Measurements from ENCODE around the gene TRANK1. TPM values are rescaled to one million over a fixed set of nuclear protein-coding genes. Genes with fewer than 3 reads are reported as not detected.

TRANK1 gene
- polyA plus RNA-seq, 1 experiment: 22.4 TPM

- DNase-seq (ENCODE audit: low read depth, low spot score): no peak
- Histone ChIP-seq H3K9me3 (ENCODE audit: control insufficient read depth, insufficient read depth, low read length) (peaks cover 20% of the 10 kb centered on the region), H3K27ac (ENCODE audit: low read depth, low read length) (no peak overlapping the region), H3K4me3 (ENCODE audit: low read depth, low read length) (peak overlapping the region; percentile 69), H3K27me3 (ENCODE audit: control insufficient read depth, insufficient read depth, low read length) (no peaks in the 10 kb centered on the region)
- CTCF ChIA-PET: interaction anchor here (1.2 to 3.6 kb wide), 2 partner anchors 13 kb away, joined by 4 to 24 read pairs; no protein-coding TSS in a partner anchor
- POLR2A ChIA-PET: interaction anchor here (0.5 to 1.3 kb wide), 3 partner anchors 13 to 363 kb away, joined by 3 to 4 read pairs (median 3); no protein-coding TSS in a partner anchor
- no peak for TF ChIP-seq CTCF (IDR thresholded peaks at IDR 0.05; ENCODE audit: low read depth, low read length)
Observed at GRCh38 chr3:36945333-36945980, 603 bp upstream of the TRANK1 start.

GRCh38 chr3:36944012-36944640 lies 728 bp downstream of the TRANK1 start:
- DNase-seq (ENCODE audit: low read depth, low spot score): no peak
- Histone ChIP-seq H3K27me3 (ENCODE audit: control insufficient read depth, insufficient read depth, low read length) (no peaks in the 10 kb centered on the region), H3K4me3 (ENCODE audit: low read depth, low read length) (peak overlapping the region; percentile 69), H3K27ac (ENCODE audit: low read depth, low read length) (peak overlapping the region; percentile 47), H3K9me3 (ENCODE audit: control insufficient read depth, insufficient read depth, low read length) (peaks cover 20% of the 10 kb centered on the region)
- POLR2A ChIA-PET: interaction anchor here (1.0 to 1.3 kb wide), 2 partner anchors 14 to 32 kb away, joined by 3 read pairs; no protein-coding TSS in a partner anchor
- peak; percentile 16; the same call in 1 of the 2 replicates for TF ChIP-seq CTCF (IDR thresholded peaks at IDR 0.05; ENCODE audit: low read depth, low read length)
- CTCF ChIA-PET: interaction anchor here (0.9 to 3.6 kb wide), 3 partner anchors 11 to 215 kb away, joined by 3 to 24 read pairs (median 4); no protein-coding TSS in a partner anchor

DNA sequence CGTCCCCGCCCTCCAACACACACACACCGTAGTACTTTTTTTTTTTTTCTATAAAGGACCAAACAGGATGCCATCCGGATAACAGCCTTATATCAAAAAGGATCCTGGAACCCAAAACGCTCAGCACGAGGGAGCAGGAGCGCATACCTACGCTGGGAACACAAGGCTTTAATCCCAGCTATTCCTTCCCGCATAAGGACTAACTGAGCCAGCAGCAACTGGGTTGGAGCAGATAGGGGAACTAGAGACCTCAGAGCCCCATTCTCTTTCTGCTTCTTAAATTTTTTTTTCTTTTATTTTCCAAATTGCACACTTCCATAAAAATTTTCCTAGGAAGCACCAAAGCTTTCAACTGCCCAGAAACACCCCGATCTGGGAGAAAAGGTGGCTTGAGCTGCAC lies 1.3 kb downstream of the TRANK1 start:
- peaks cover 20% of the 10 kb centered on the region for H3K9me3 ChIP-seq (ENCODE audit: control insufficient read depth, insufficient read depth, low read length)
- no peak for DNase-seq (ENCODE audit: low read depth, low spot score)
- TF ChIP-seq CTCF (IDR thresholded peaks at IDR 0.05; ENCODE audit: low read depth, low read length): no peak
- peak overlapping the region; percentile 69 for H3K4me3 ChIP-seq (ENCODE audit: low read depth, low read length)
- H3K27ac ChIP-seq (ENCODE audit: low read depth, low read length): no peak overlapping the region
- CTCF ChIA-PET: interaction anchor here (1.8 to 3.6 kb wide), 2 partner anchors 15 to 214 kb away, joined by 4 to 24 read pairs; no protein-coding TSS in a partner anchor
- H3K27me3 ChIP-seq (ENCODE audit: control insufficient read depth, insufficient read depth, low read length): no peaks in the 10 kb centered on the region
- POLR2A ChIA-PET: no interaction called here

DNA sequence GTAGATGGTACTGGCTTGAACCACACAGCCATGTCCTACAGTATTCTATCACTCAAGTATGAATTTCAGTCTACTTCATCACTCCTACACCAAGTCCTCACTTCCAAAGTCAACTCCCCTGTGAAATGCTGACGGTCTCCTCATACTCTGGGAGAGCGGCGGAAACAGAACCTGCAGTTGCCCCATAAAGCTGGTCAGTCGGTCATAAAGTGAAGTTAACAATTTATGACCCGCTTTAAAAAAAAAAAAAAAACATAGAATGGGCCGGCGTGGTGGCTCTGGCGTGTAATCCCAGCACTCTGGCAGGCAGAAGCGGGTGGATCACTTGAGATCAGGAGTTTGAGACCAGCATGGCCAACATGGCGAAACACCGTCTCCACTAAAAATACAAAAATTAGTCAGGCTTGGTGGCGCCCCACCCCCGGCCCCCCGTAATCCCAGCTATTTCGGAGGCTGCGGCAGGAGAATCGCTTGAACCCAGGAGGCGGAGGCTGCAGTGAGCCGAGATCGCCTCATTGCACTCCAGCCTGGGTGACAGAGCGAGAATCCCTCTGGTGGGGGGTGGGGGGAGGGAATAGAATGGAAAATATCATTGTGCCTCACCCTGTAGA lies 2.1 kb downstream of the TRANK1 start:
- Histone ChIP-seq H3K27me3 (ENCODE audit: control insufficient read depth, insufficient read depth, low read length) (no peaks in the 10 kb centered on the region), H3K9me3 (ENCODE audit: control insufficient read depth, insufficient read depth, low read length) (peaks cover 13% of the 10 kb centered on the region), H3K27ac (ENCODE audit: low read depth, low read length) (no peak overlapping the region), H3K4me3 (ENCODE audit: low read depth, low read length) (no peak overlapping the region)
- no peak for TF ChIP-seq CTCF (IDR thresholded peaks at IDR 0.05; ENCODE audit: low read depth, low read length)
- ChIA-PET CTCF (interaction anchor here (0.6 to 3.6 kb wide), 3 partner anchors 16 to 213 kb away, joined by 3 to 24 read pairs (median 4); no protein-coding TSS in a partner anchor), POLR2A (no interaction called here)
- no peak for DNase-seq (ENCODE audit: low read depth, low spot score)

All from AG04450 (cell line).